ENCODE measurements around the gene LPP.

Gene LPP

DNA sequence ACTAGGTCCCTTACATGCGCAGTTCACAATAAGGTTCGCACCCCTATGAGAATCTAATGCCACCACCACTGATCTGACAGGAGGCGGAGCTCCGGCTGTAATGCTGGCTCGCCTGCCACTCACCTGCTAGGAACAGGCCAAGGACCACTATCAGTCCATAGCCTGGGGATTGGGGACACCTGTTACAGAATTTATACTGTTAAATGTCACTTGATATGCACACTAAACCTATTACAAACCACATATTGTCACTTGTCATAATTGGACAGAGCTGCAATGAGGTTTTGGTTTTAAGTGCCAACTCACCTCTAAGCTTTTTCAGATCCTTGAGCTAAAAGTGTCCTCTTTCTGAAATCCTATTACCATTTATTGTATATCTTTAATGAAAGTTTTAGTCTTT lies 509.9 kb downstream of the LPP start:
- Histone ChIP-seq H3K27ac (ENCODE audit: low read depth, low read length) (no peak overlapping the region), H3K36me3 (ENCODE audit: control insufficient read depth, insufficient read depth, low read length) (no peaks in the 10 kb centered on the region), H3K27me3 (ENCODE audit: control insufficient read depth, insufficient read depth, low read length) (no peaks in the 10 kb centered on the region), H3K9me3 (ENCODE audit: control insufficient read depth, insufficient read depth, low read depth, low read length) (no peaks in the 10 kb centered on the region), H3K9ac (ENCODE audit: low read length) (no peak overlapping the region), H3K4me3 (ENCODE audit: low read depth, low read length) (no peak overlapping the region), H3K4me1 (ENCODE audit: control insufficient read depth, insufficient read depth, low read length) (no peaks in the 10 kb centered on the region)

GRCh38 chr3:188664795-188665194 lies 510.8 kb downstream of the LPP start:
- H3K27ac ChIP-seq (ENCODE audit: low read depth, low read length) = no peak overlapping the region
- no peak overlapping the region for H3K9ac ChIP-seq (ENCODE audit: low read length)
- no peaks in the 10 kb centered on the region for H3K9me3 ChIP-seq (ENCODE audit: control insufficient read depth, insufficient read depth, low read depth, low read length)
- no peaks in the 10 kb centered on the region for H3K4me1 ChIP-seq (ENCODE audit: control insufficient read depth, insufficient read depth, low read length)
- H3K27me3 ChIP-seq (ENCODE audit: control insufficient read depth, insufficient read depth, low read length) = no peaks in the 10 kb centered on the region
- H3K36me3 ChIP-seq (ENCODE audit: control insufficient read depth, insufficient read depth, low read length) = no peaks in the 10 kb centered on the region
- no peak overlapping the region for H3K4me3 ChIP-seq (ENCODE audit: low read depth, low read length)

DNA sequence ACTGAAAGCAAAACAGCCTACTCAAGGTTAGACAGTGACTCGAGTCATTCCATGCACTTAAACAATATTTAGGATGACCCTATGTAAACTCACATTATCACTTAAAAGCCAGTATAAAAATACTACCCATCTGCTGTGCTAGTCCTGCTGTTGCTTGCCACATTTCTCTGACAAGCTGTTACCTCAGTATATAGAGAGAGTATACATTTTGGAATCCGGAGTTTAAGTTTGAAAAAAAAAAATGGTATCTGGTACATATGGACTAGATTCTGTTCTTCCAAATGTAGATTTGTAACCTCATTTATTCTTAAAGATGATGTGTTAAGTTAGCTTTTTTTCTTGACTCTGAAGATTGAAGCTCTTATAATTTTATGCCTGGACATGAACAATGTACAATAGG lies 514.0 kb downstream of the LPP start:
- Histone ChIP-seq H3K9me3 (ENCODE audit: control insufficient read depth, insufficient read depth, low read depth, low read length) (no peaks in the 10 kb centered on the region), H3K9ac (ENCODE audit: low read length) (no peak overlapping the region), H3K36me3 (ENCODE audit: control insufficient read depth, insufficient read depth, low read length) (no peaks in the 10 kb centered on the region), H3K4me3 (ENCODE audit: low read depth, low read length) (no peak overlapping the region), H3K27ac (ENCODE audit: low read depth, low read length) (no peak overlapping the region), H3K27me3 (ENCODE audit: control insufficient read depth, insufficient read depth, low read length) (no peaks in the 10 kb centered on the region), H3K4me1 (ENCODE audit: control insufficient read depth, insufficient read depth, low read length) (peaks cover 8% of the 10 kb centered on the region)

- no peaks in the 10 kb centered on the region for H3K9me3 ChIP-seq (ENCODE audit: control insufficient read depth, insufficient read depth, low read depth, low read length)
- H3K27me3 ChIP-seq (ENCODE audit: control insufficient read depth, insufficient read depth, low read length) = no peaks in the 10 kb centered on the region
- no peak overlapping the region for H3K4me3 ChIP-seq (ENCODE audit: low read depth, low read length)
- no peak overlapping the region for H3K9ac ChIP-seq (ENCODE audit: low read length)
- no peak overlapping the region for H3K27ac ChIP-seq (ENCODE audit: low read depth, low read length)
- peaks cover 23% of the 10 kb centered on the region for H3K4me1 ChIP-seq (ENCODE audit: control insufficient read depth, insufficient read depth, low read length)
- H3K36me3 ChIP-seq (ENCODE audit: control insufficient read depth, insufficient read depth, low read length) = no peaks in the 10 kb centered on the region
These were observed 516.5 kb downstream of the LPP start for GRCh38 chr3:188670446-188670845.

DNA sequence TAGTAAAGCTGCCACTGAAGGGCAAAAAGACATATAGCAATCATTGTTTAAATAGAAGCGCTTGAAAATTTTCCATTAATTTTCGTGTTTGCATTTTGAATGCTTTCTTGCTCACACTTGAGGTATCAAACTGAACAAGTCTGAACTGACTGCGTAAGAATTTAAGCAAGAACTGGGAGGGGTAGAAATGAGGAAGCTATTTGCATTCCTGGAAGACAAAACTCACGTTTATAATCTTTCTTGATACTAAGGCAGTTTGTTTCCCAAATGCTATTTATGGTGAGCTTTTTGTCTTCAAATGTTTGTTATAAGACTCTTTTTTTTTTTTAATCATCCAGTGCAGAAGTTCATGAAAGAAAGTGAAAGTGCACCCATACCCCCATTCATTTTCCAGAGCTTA lies 518.0 kb downstream of the LPP start:
- H3K4me3 ChIP-seq (ENCODE audit: low read depth, low read length) = no peak overlapping the region
- no peak overlapping the region for H3K27ac ChIP-seq (ENCODE audit: low read depth, low read length)
- no peak overlapping the region for H3K9ac ChIP-seq (ENCODE audit: low read length)
- no peaks in the 10 kb centered on the region for H3K36me3 ChIP-seq (ENCODE audit: control insufficient read depth, insufficient read depth, low read length)
- no peaks in the 10 kb centered on the region for H3K27me3 ChIP-seq (ENCODE audit: control insufficient read depth, insufficient read depth, low read length)
- peaks cover 23% of the 10 kb centered on the region for H3K4me1 ChIP-seq (ENCODE audit: control insufficient read depth, insufficient read depth, low read length)
- H3K9me3 ChIP-seq (ENCODE audit: control insufficient read depth, insufficient read depth, low read depth, low read length) = peaks cover 6% of the 10 kb centered on the region

GRCh38 chr3:188672840-188673239 lies 518.9 kb downstream of the LPP start:
- Histone ChIP-seq H3K36me3 (ENCODE audit: control insufficient read depth, insufficient read depth, low read length) (no peaks in the 10 kb centered on the region), H3K9me3 (ENCODE audit: control insufficient read depth, insufficient read depth, low read depth, low read length) (peaks cover 7% of the 10 kb centered on the region), H3K27ac (ENCODE audit: low read depth, low read length) (0 out of 2 replicates have a peak overlapping the region, but pooled peaks have one; percentile 18), H3K4me3 (ENCODE audit: low read depth, low read length) (no peak overlapping the region), H3K9ac (ENCODE audit: low read length) (no peak overlapping the region), H3K27me3 (ENCODE audit: control insufficient read depth, insufficient read depth, low read length) (no peaks in the 10 kb centered on the region), H3K4me1 (ENCODE audit: control insufficient read depth, insufficient read depth, low read length) (peaks cover 23% of the 10 kb centered on the region)

- H3K27me3 ChIP-seq (ENCODE audit: control insufficient read depth, insufficient read depth, low read length) = no peaks in the 10 kb centered on the region
- peaks cover 7% of the 10 kb centered on the region for H3K9me3 ChIP-seq (ENCODE audit: control insufficient read depth, insufficient read depth, low read depth, low read length)
- H3K36me3 ChIP-seq (ENCODE audit: control insufficient read depth, insufficient read depth, low read length) = no peaks in the 10 kb centered on the region
- no peak overlapping the region for H3K4me3 ChIP-seq (ENCODE audit: low read depth, low read length)
- H3K9ac ChIP-seq (ENCODE audit: low read length) = peak overlapping the region; percentile 12
- H3K27ac ChIP-seq (ENCODE audit: low read depth, low read length) = peak overlapping the region; percentile 81
- H3K4me1 ChIP-seq (ENCODE audit: control insufficient read depth, insufficient read depth, low read length) = peaks cover 23% of the 10 kb centered on the region
These were observed 519.8 kb downstream of the LPP start for GRCh38 chr3:188673646-188674186.

- H3K9me3 ChIP-seq (ENCODE audit: control insufficient read depth, insufficient read depth, low read depth, low read length) = peaks cover 7% of the 10 kb centered on the region
- peaks cover 27% of the 10 kb centered on the region for H3K4me1 ChIP-seq (ENCODE audit: control insufficient read depth, insufficient read depth, low read length)
- H3K4me3 ChIP-seq (ENCODE audit: low read depth, low read length) = no peak overlapping the region
- H3K27ac ChIP-seq (ENCODE audit: low read depth, low read length) = peak overlapping the region; percentile 81; the same call in 1 of the 2 replicates
- H3K27me3 ChIP-seq (ENCODE audit: control insufficient read depth, insufficient read depth, low read length) = no peaks in the 10 kb centered on the region
- H3K9ac ChIP-seq (ENCODE audit: low read length) = no peak overlapping the region
- H3K36me3 ChIP-seq (ENCODE audit: control insufficient read depth, insufficient read depth, low read length) = no peaks in the 10 kb centered on the region
These were observed 520.6 kb downstream of the LPP start for GRCh38 chr3:188674595-188674994.

DNA sequence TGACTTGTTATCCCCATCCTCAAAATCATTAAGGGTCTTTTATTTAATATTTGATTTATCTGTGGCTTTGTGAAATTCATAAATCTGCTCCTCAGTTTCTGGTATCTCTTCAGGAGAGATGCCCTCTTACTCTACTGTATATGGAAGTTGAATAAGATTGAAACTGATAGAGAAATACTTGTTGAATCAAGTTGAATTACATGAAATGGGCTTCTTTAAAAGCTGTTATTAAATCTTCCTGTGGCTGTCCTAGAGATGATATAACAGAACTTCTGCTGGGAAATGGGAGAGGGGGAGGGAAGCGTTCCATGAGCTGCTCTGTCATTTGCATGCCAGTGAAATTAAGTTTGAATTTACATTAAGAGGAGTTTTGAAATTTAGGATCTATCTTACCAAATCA lies 523.4 kb downstream of the LPP start:
- Histone ChIP-seq H3K9ac (ENCODE audit: low read length) (no peak overlapping the region), H3K36me3 (ENCODE audit: control insufficient read depth, insufficient read depth, low read length) (no peaks in the 10 kb centered on the region), H3K9me3 (ENCODE audit: control insufficient read depth, insufficient read depth, low read depth, low read length) (peaks cover 7% of the 10 kb centered on the region), H3K4me3 (ENCODE audit: low read depth, low read length) (no peak overlapping the region), H3K27me3 (ENCODE audit: control insufficient read depth, insufficient read depth, low read length) (no peaks in the 10 kb centered on the region), H3K4me1 (ENCODE audit: control insufficient read depth, insufficient read depth, low read length) (peaks cover 30% of the 10 kb centered on the region), H3K27ac (ENCODE audit: low read depth, low read length) (no peak overlapping the region)

- no peaks in the 10 kb centered on the region for H3K36me3 ChIP-seq (ENCODE audit: control insufficient read depth, insufficient read depth, low read length)
- H3K4me1 ChIP-seq (ENCODE audit: control insufficient read depth, insufficient read depth, low read length) = peaks cover 12% of the 10 kb centered on the region
- H3K27ac ChIP-seq (ENCODE audit: low read depth, low read length) = no peak overlapping the region
- peaks cover 7% of the 10 kb centered on the region for H3K9me3 ChIP-seq (ENCODE audit: control insufficient read depth, insufficient read depth, low read depth, low read length)
- H3K27me3 ChIP-seq (ENCODE audit: control insufficient read depth, insufficient read depth, low read length) = no peaks in the 10 kb centered on the region
- H3K4me3 ChIP-seq (ENCODE audit: low read depth, low read length) = no peak overlapping the region
- H3K9ac ChIP-seq (ENCODE audit: low read length) = no peak overlapping the region
These were observed 526.2 kb downstream of the LPP start for GRCh38 chr3:188680189-188680588.

DNA sequence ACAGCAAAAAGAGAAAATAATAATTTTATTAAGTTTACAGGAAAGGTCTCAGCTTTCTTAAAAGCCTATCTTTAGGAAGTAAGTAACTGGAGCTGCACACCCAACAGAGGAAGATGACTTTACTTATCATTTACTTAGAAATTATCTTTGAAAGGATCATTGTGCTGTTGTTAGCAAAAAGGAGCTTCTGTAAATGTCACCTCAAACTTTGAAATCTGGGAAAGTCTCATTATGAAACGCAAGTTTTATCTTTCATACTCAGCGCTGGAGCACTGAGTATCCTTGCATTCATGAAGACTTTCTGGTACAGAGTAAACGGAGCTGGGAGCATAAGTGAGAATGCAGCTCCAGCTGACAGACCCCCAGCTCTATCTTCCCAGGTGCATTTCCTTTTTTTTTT lies 526.6 kb downstream of the LPP start:
- Histone ChIP-seq H3K27me3 (ENCODE audit: control insufficient read depth, insufficient read depth, low read length) (no peaks in the 10 kb centered on the region), H3K9me3 (ENCODE audit: control insufficient read depth, insufficient read depth, low read depth, low read length) (peaks cover 7% of the 10 kb centered on the region), H3K4me3 (ENCODE audit: low read depth, low read length) (no peak overlapping the region), H3K27ac (ENCODE audit: low read depth, low read length) (no peak overlapping the region), H3K36me3 (ENCODE audit: control insufficient read depth, insufficient read depth, low read length) (no peaks in the 10 kb centered on the region), H3K9ac (ENCODE audit: low read length) (no peak overlapping the region), H3K4me1 (ENCODE audit: control insufficient read depth, insufficient read depth, low read length) (peaks cover 12% of the 10 kb centered on the region)

- no peaks in the 10 kb centered on the region for H3K9me3 ChIP-seq (ENCODE audit: control insufficient read depth, insufficient read depth, low read depth, low read length)
- H3K4me1 ChIP-seq (ENCODE audit: control insufficient read depth, insufficient read depth, low read length) = peaks cover 17% of the 10 kb centered on the region
- no peaks in the 10 kb centered on the region for H3K27me3 ChIP-seq (ENCODE audit: control insufficient read depth, insufficient read depth, low read length)
- no peak overlapping the region for H3K9ac ChIP-seq (ENCODE audit: low read length)
- H3K4me3 ChIP-seq (ENCODE audit: low read depth, low read length) = no peak overlapping the region
- H3K27ac ChIP-seq (ENCODE audit: low read depth, low read length) = no peak overlapping the region
- H3K36me3 ChIP-seq (ENCODE audit: control insufficient read depth, insufficient read depth, low read length) = no peaks in the 10 kb centered on the region
These were observed 528.4 kb downstream of the LPP start for GRCh38 chr3:188682316-188682715.
